Measurements from ENCODE around the gene NAALAD2.

- TF ChIP-seq CTCF (IDR thresholded peaks at IDR 0.05) (no peak), USF2 (IDR thresholded peaks at IDR 0.05) (no peak), ZFP36 (IDR thresholded peaks at IDR 0.05; ENCODE audit: borderline replicate concordance, partially characterized antibody) (no peak), CBX2 (IDR thresholded peaks at IDR 0.05; ENCODE audit: borderline replicate concordance, low read depth) (no peak), BHLHE40 (IDR thresholded peaks at IDR 0.05; ENCODE audit: low read depth, low read length) (no peak), EP300 (IDR thresholded peaks at IDR 0.05) (no peak), SREBF2 (IDR thresholded peaks at IDR 0.05) (no peak), PBX3 (IDR thresholded peaks at IDR 0.05) (no peak), HDAC2 (IDR thresholded peaks at IDR 0.05) (no peak)
Observed at GRCh38 chr11:90168571-90168970, 34.1 kb downstream of the NAALAD2 start.

All from A549 (cell line).